CD4-positive, alpha-beta memory T cell (primary cell): Measurements from ENCODE around the gene RIC1. TPM values are rescaled to one million over a fixed set of nuclear protein-coding genes. Genes with fewer than 3 reads are reported as not detected.
"Not testable (repeated sequence)": the region's sequence is repeated elsewhere in the genome, so short reads cannot be mapped to it uniquely, and the experiment has no call there.

Experiments
- CTCF ChIA-PET: fragments of 350-600 bp; sonication (Branson Sonifier 250); formaldehyde crosslinking; loops from one replicate; lab custom pipeline; 2021; ENCODE audit warnings: inconsistent platforms; ENCODE audit not compliant: partially characterized antibody; lab: Charles Lee
- POLR2A ChIA-PET: fragments of 350-600 bp; sonication (Branson Sonifier 250); formaldehyde crosslinking; loops from one replicate; lab custom pipeline; 2021; ENCODE audit not compliant: partially characterized antibody; lab: Charles Lee
- DNase-seq, 5 donors: peaks; one replicate each; pipeline versions ENCODE4 v3.0.0 to v3.0.0-alpha.2; 2020 to 2022; ENCODE audit warnings: mixed read lengths in 1 of 5
- H3K27ac ChIP-seq: one replicate; pipeline ENCODE4 v1.7.0; 2013; ENCODE audit warnings: low read depth, low read length
- H3K27me3 ChIP-seq: 2 replicates; pipeline ENCODE4 v1.7.0; 2013; ENCODE audit warnings: mild to moderate bottlenecking, low read length, moderate library complexity; ENCODE audit not compliant: insufficient read depth
- H3K36me3 ChIP-seq: 2 replicates; pipeline ENCODE4 v1.7.0; 2013; ENCODE audit warnings: mild to moderate bottlenecking, low read length, moderate library complexity; ENCODE audit not compliant: insufficient read depth
- H3K4me1 ChIP-seq: 2 replicates; pipeline ENCODE4 v1.7.0; 2013; ENCODE audit warnings: mild to moderate bottlenecking, low read length, moderate library complexity; ENCODE audit not compliant: insufficient read depth
- H3K4me3 ChIP-seq, 2 donors: one replicate each; pipeline ENCODE4 v1.7.0; 2013; ENCODE audit warnings: low read length in 2 of 2, mild to moderate bottlenecking in 1 of 2
- H3K9me3 ChIP-seq, 2 donors: one replicate each; pipeline ENCODE4 v1.7.0; 2013; ENCODE audit warnings: low read length in 2 of 2, control low read depth in 1 of 2; ENCODE audit not compliant: control insufficient read depth in 1 of 2
- H3K27ac Mint-ChIP-seq, 7 donors: one replicate each; pipeline ENCODE4 v1.8.0; 2020 to 2021; ENCODE audit warnings: mixed read lengths in 7 of 7, mild to moderate bottlenecking in 6 of 7, inconsistent platforms in 3 of 7, moderate library complexity in 3 of 7
- H3K27me3 Mint-ChIP-seq, 2 donors: one replicate each; pipeline ENCODE4 v1.8.0; 2020 to 2021; ENCODE audit warnings: mixed read lengths in 2 of 2
- H3K36me3 Mint-ChIP-seq, 2 donors: one replicate each; pipeline ENCODE4 v1.8.0; 2020 to 2021; ENCODE audit warnings: mixed read lengths in 2 of 2, inconsistent platforms in 1 of 2, mild to moderate bottlenecking in 1 of 2
- H3K4me1 Mint-ChIP-seq, 4 donors: one replicate each; pipeline ENCODE4 v1.8.0; 2020 to 2021; ENCODE audit warnings: mixed read lengths in 4 of 4, mild to moderate bottlenecking in 1 of 4
- H3K4me3 Mint-ChIP-seq, 8 donors: one replicate each; pipeline ENCODE4 v1.8.0; 2020 to 2021; ENCODE audit warnings: mixed read lengths in 8 of 8, mild to moderate bottlenecking in 7 of 8, moderate library complexity in 6 of 8, inconsistent platforms in 3 of 8
- H3K9me3 Mint-ChIP-seq, 8 donors: one replicate each; pipeline ENCODE4 v1.8.0; 2020 to 2021; ENCODE audit warnings: mixed read lengths in 8 of 8, mild to moderate bottlenecking in 5 of 8, inconsistent platforms in 3 of 8, moderate library complexity in 1 of 8
- intact Hi-C: fragments of 100-400 bp; cut with micrococcal nuclease; formaldehyde crosslinking; loops from one replicate; pipeline ENCODE4 v1.15.1; 2023
- polyA plus RNA-seq, 2 donors: library from polyadenylated mRNA; unstranded; fragments of 300-500 nt; fragmentation: Illumina TruSeq; gene quantifications; one replicate each; pipeline ENCODE4 v1.2.3, GENCODE V29; 2021
- total RNA-seq, 2 experiments: library from RNA; stranded (reverse); gene quantifications; one replicate each; pipeline ENCODE4 v1.2.3, GENCODE V29; 2021

Gene RIC1
- total and polyA plus RNA-seq, 4 experiments from 2014 or later, result 2.4 to 27.1 (median 17.0) TPM

DNA sequence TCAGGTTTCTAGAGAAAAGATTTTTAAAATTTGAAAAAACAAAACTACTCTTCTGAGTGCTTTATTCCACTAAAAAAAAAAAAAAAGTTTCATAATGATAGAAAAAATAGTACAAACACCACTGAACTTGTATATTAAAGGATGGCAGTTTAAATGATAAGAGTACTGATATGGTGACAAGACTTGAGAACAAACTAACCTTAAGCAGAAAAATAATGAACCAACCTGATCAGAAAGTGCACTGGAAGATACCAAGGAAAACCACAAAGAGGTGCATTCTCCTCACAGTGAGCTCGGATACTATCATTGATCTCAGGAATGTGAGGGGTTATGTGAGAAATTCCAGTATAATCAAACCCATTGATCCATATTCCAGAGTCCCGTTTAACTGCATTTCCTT is 169.7 kb downstream of the RIC1 start:
- Histone ChIP-seq H3K36me3 (peaks cover 8% of the 10 kb centered on the region), H3K27me3 (no peaks in the 10 kb centered on the region), H3K9me3 (no peaks in the 10 kb centered on the region), H3K4me1 (peaks cover 11% of the 10 kb centered on the region), H3K4me3 (no peak overlapping the region), H3K27ac (no peak overlapping the region)
- ChIA-PET CTCF (interaction anchor here (0.7 to 1.6 kb wide), 12 partner anchors 10 to 507 kb away, joined by 3 to 14 read pairs (median 3); partner anchors contain the start of gene ERMP1), POLR2A (no interaction called here)
- intact Hi-C loops, result loop anchor here (5.0 kb wide), 1 partner anchor 34 kb away; the partner anchor contains the start of gene ERMP1
- Mint-ChIP-seq H3K36me3 (peaks cover 24 to 43% of the 10 kb centered on the region in 2 donors), H3K4me3 (no peak overlapping the region), H3K27ac (peak overlapping the region in 2 of 7 donors; percentile 9 to 64), H3K27me3 (no peaks in the 10 kb centered on the region), H3K4me1 (peaks cover 18 to 30% (median 20%) of the 10 kb centered on the region in 4 donors), H3K9me3 (no peaks in the 10 kb centered on the region)
- DNase-seq, result no peak

DNA sequence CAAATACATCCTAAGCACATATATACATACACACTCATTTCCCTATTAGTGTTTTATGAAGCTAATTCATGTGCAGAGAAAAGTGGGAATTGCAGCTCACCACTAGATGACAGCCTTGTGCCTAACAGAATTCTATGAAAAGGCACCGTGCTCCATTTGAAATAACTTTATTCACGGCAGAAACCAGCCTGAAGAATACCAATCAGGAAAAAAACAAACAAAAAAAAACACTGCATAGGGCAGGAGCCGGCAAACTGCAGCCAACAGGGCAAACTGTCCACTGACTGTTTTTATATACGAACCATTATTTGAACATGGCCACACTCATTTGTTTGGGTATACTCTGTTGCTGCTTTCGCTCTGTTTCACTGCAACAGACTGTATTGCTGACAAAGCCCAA is 170.4 kb downstream of the RIC1 start:
- intact Hi-C loops, result loop anchor here (1.0 to 5.0 kb wide), 4 partner anchors 33 to 255 kb away; partner anchors contain the start of gene ERMP1
- ChIA-PET POLR2A (no interaction called here), CTCF (interaction anchor here (0.7 to 1.6 kb wide), 12 partner anchors 9 to 507 kb away, joined by 3 to 14 read pairs (median 3); partner anchors contain the start of gene ERMP1)
- H3K4me3 Mint-ChIP-seq, result no peak overlapping the region
- peaks cover 24 to 41% of the 10 kb centered on the region in 2 donors for H3K36me3 Mint-ChIP-seq
- H3K4me1 ChIP-seq, result peaks cover 4% of the 10 kb centered on the region
- no peak overlapping the region for H3K27ac ChIP-seq
- peak overlapping the region in 2 of 7 donors; percentile 37 to 63 for H3K27ac Mint-ChIP-seq
- no peaks in the 10 kb centered on the region for H3K9me3 Mint-ChIP-seq
- peaks cover 12 to 22% (median 13%) of the 10 kb centered on the region in 4 donors for H3K4me1 Mint-ChIP-seq
- no peaks in the 10 kb centered on the region for H3K27me3 Mint-ChIP-seq
- DNase-seq, result peak in 4 of 5 donors; percentile 3 to 15 (median 7)
- no peak overlapping the region for H3K4me3 ChIP-seq
- peaks cover 8% of the 10 kb centered on the region for H3K36me3 ChIP-seq
- no peaks in the 10 kb centered on the region for H3K9me3 ChIP-seq
- no peaks in the 10 kb centered on the region for H3K27me3 ChIP-seq

DNA sequence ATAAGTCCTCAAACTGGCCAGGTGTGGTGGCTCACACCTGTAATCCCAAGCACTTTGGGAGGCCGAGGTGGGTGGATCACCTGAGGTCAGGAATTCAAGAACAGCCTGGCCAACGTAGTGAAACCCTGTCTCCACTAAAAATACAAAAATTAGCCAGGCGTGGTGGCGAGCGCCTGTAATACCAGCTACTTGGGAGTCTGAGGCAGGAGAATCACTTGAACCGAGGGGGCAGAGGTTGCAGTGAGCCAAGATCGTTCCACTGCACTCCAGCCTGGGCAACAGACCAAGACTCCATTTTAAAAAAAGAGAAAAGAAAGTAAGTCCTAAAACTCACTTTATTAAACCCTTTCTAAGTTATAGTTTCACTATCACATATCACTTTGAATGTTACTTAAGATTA is 171.5 kb downstream of the RIC1 start:
- H3K27me3 ChIP-seq, H3K27me3 Mint-ChIP-seq, DNase-seq, H3K27ac ChIP-seq, H3K9me3 Mint-ChIP-seq, H3K4me1 ChIP-seq, H3K27ac Mint-ChIP-seq, intact Hi-C loops, H3K36me3 ChIP-seq, H3K9me3 ChIP-seq, H3K4me3 Mint-ChIP-seq, H3K4me3 ChIP-seq: not testable (repeated sequence)
- Mint-ChIP-seq H3K4me1 (peaks cover 4 to 12% (median 6%) of the 10 kb centered on the region in 4 donors), H3K36me3 (peaks cover 23 to 47% of the 10 kb centered on the region in 2 donors)
- POLR2A ChIA-PET, result interaction anchor here (0.6 kb wide), 1 partner anchor 85 kb away, joined by 3 read pairs; no protein-coding TSS in a partner anchor
- CTCF ChIA-PET, result interaction anchor here (1.0 to 2.5 kb wide), 4 partner anchors 32 to 85 kb away, joined by 3 to 12 read pairs (median 5); partner anchors contain the start of gene ERMP1

DNA sequence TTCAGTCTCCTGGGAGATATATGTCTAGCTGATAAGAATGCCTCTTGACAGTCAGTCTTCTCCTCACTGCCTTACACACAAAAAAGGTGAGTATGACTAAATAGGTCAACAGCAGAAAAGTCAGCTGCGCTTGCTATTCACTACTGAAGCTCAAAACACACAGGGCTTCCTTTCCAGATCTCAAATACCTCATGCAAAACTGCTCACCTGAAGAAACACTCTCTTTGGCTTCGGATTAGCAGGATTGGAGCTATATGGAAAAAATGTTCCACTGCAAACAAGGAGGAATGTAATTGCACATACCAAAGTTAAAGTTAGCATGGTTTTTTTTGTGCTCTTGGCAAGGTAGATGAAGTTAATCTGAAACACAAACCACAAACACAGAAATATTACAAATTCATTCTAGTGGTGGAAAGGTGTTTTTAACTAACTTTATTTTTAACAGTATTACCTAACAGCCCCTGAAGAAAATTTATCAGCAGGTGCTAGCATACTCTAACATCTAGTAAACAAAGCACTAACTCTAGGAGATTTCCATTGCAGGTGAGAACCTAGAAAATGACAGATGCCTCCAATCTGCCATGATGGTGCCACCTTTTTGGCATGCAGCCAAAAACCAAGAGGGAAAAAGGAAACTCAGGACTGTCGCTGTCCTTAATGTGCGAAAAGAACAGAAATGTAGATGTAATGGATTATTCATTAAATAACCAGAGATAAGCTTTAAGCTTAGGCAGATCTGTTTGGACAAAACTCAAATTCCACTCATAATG is 172.2 kb downstream of the RIC1 start:
- no peaks in the 10 kb centered on the region for H3K4me1 ChIP-seq
- peaks cover 4 to 12% (median 5%) of the 10 kb centered on the region in 4 donors for H3K4me1 Mint-ChIP-seq
- H3K27ac Mint-ChIP-seq, result peak overlapping the region in 3 of 7 donors; percentile 4 to 64 (median 18)
- no peak overlapping the region for H3K4me3 Mint-ChIP-seq
- H3K4me3 ChIP-seq, result no peak overlapping the region
- H3K36me3 ChIP-seq, result peaks cover 8% of the 10 kb centered on the region
- no peak overlapping the region for H3K27ac ChIP-seq
- no peaks in the 10 kb centered on the region for H3K9me3 ChIP-seq
- H3K27me3 ChIP-seq, result no peaks in the 10 kb centered on the region
- H3K9me3 Mint-ChIP-seq, result no peaks in the 10 kb centered on the region
- intact Hi-C loops, result no loop called here
- DNase-seq, result no peak
- CTCF ChIA-PET, result interaction anchor here (1.0 to 2.5 kb wide), 4 partner anchors 31 to 84 kb away, joined by 3 to 12 read pairs (median 5); partner anchors contain the start of gene ERMP1
- H3K27me3 Mint-ChIP-seq, result no peaks in the 10 kb centered on the region
- POLR2A ChIA-PET, result interaction anchor here (0.6 kb wide), 1 partner anchor 84 kb away, joined by 3 read pairs; no protein-coding TSS in a partner anchor
- H3K36me3 Mint-ChIP-seq, result peaks cover 18 to 51% of the 10 kb centered on the region in 2 donors

DNA sequence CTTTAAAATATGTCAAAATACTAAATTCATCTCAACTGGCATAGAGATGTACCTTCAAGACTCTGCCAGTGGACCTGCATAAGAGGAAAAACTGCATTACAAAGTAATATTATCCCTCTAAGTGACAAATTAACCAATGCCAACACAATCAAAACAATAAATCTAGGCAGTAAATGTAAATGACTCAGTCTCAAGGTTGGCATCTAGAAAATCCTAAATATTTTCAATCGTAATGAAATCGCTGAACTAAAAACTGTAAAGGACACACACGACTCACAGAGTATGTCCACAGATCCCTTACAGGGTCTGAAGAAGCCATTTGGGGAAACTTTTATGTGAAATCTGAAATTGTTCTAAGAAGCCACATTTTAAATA is 172.8 kb downstream of the RIC1 start:
- Histone ChIP-seq H3K36me3 (peaks cover 4% of the 10 kb centered on the region), H3K27ac (no peak overlapping the region), H3K9me3 (no peaks in the 10 kb centered on the region), H3K4me3 (no peak overlapping the region), H3K4me1 (no peaks in the 10 kb centered on the region), H3K27me3 (no peaks in the 10 kb centered on the region)
- no peak overlapping the region for H3K4me3 Mint-ChIP-seq
- ChIA-PET POLR2A (no interaction called here), CTCF (interaction anchor here (1.5 to 2.5 kb wide), 4 partner anchors 10 to 83 kb away, joined by 4 to 12 read pairs (median 5); partner anchors contain the start of gene ERMP1)
- H3K27ac Mint-ChIP-seq, result no peak overlapping the region
- peaks cover 4 to 12% (median 5%) of the 10 kb centered on the region in 4 donors for H3K4me1 Mint-ChIP-seq
- intact Hi-C loops, result no loop called here
- H3K27me3 Mint-ChIP-seq, result no peaks in the 10 kb centered on the region
- no peak for DNase-seq
- H3K9me3 Mint-ChIP-seq, result no peaks in the 10 kb centered on the region
- peaks cover 12 to 48% of the 10 kb centered on the region in 2 donors for H3K36me3 Mint-ChIP-seq

DNA sequence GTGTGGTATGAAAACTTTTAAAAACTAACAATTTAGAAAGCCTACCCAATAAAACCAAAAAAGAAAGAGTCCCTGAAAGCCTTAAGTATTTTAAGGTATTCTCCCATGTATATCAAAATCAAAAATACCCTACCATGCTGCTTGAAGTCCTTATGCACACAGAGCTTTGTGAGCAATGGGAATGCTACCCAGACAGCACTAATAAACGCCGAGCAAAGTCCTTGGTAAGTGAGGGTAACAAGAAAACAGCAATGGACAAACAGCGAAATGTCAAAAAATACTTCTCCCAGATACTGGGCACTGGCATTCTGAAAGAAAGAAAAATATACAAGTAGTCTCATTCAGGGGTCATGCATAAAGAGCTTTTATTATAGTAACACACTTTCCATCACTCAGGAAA is 176.6 kb downstream of the RIC1 start:
- Mint-ChIP-seq H3K27ac (peak overlapping the region in 2 of 7 donors; percentile 5 to 83), H3K27me3 (no peaks in the 10 kb centered on the region), H3K9me3 (no peaks in the 10 kb centered on the region), H3K4me3 (no peak overlapping the region), H3K4me1 (peaks cover 4 to 12% (median 6%) of the 10 kb centered on the region in 4 donors), H3K36me3 (peaks cover 27 to 60% of the 10 kb centered on the region in 2 donors)
- Histone ChIP-seq H3K36me3 (peaks cover 11% of the 10 kb centered on the region), H3K27ac (no peak overlapping the region), H3K27me3 (no peaks in the 10 kb centered on the region), H3K9me3 (no peaks in the 10 kb centered on the region), H3K4me3 (no peak overlapping the region), H3K4me1 (no peaks in the 10 kb centered on the region)
- intact Hi-C loops, result no loop called here
- no peak for DNase-seq
- ChIA-PET POLR2A (no interaction called here), CTCF (no interaction called here)

DNA sequence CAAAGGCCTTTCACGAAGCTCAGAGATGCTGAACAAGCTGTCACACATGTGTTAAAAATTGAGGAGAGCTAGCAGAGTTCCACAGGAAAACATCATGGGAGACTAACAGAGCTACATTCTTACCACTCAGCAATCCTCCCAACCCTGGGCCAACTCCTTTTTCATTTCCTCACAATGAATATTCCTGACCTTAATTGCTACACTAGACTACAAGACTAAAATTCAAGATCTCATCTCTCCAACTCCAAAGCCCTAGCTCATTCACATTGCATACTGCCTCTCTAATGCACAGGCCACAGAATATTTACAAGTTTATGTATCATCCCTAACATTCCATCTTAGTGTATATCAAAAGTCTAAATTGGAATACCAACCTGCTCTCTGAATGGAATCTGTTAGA is 182.8 kb downstream of the RIC1 start:
- intact Hi-C loops, result no loop called here
- Mint-ChIP-seq H3K36me3 (peaks cover 46 to 59% of the 10 kb centered on the region in 2 donors), H3K9me3 (no peaks in the 10 kb centered on the region), H3K4me3 (no peak overlapping the region), H3K27me3 (no peaks in the 10 kb centered on the region), H3K27ac (peak overlapping the region in 1 of 7 donors; percentile 59), H3K4me1 (peaks cover 0 to 10% (median 4%) of the 10 kb centered on the region in 4 donors)
- H3K4me1 ChIP-seq, result no peaks in the 10 kb centered on the region
- ChIA-PET CTCF (interaction anchor here (1.4 to 1.7 kb wide), 2 partner anchors 9 to 13 kb away, joined by 4 to 6 read pairs; no protein-coding TSS in a partner anchor), POLR2A (no interaction called here)
- no peak overlapping the region for H3K27ac ChIP-seq
- no peaks in the 10 kb centered on the region for H3K27me3 ChIP-seq
- peaks cover 14% of the 10 kb centered on the region for H3K36me3 ChIP-seq
- H3K4me3 ChIP-seq, result no peak overlapping the region
- H3K9me3 ChIP-seq, result no peaks in the 10 kb centered on the region
- DNase-seq, result no peak
